ENCODE measurements around the gene APOC3. TPM values are rescaled to one million over a fixed set of nuclear protein-coding genes. Genes with fewer than 3 reads are reported as not detected.

The APOC3 gene
- total RNA-seq, 4 donors from 2014 or later, result not detected

GRCh38 chr11:116870054-116870453, 40.3 kb downstream of the APOC3 start:
- H3K27me3 ChIP-seq, result no peaks in the 10 kb centered on the region
- WGBS, 2 donors, result 72 to 92% methylated on average over 3 of the region's 3 CpGs
- H3K4me1 ChIP-seq, result peaks cover 4 to 15% of the 10 kb centered on the region in 2 donors
- H3K27ac ChIP-seq, result no peak overlapping the region
- no peaks in the 10 kb centered on the region for H3K9me3 ChIP-seq
- intact Hi-C loops (cut with DNase I), result no loop called here
- H3K4me3 ChIP-seq (replicated peaks in 1 of 3), result no peak overlapping the region
- no peak for DNase-seq
- TF ChIP-seq POLR2A (IDR thresholded peaks at IDR 0.05) (no peak), CTCF (IDR thresholded peaks at IDR 0.05) (no peak)
- peaks cover 44 to 56% of the 10 kb centered on the region in 2 donors for H3K36me3 ChIP-seq

- Histone ChIP-seq H3K4me1 (peaks cover 4 to 15% of the 10 kb centered on the region in 2 donors), H3K27me3 (no peaks in the 10 kb centered on the region), H3K9me3 (no peaks in the 10 kb centered on the region), H3K27ac (peak overlapping the region in 1 of 3 donors; percentile 8), H3K36me3 (peaks cover 45 to 51% of the 10 kb centered on the region in 2 donors), H3K4me3 (replicated peaks in 1 of 3) (no peak overlapping the region)
- WGBS, 2 donors, result 66 to 77% methylated on average over 3 of the region's 3 CpGs
- intact Hi-C loops (cut with DNase I), result no loop called here
- DNase-seq, result no peak
- TF ChIP-seq CTCF (IDR thresholded peaks at IDR 0.05) (no peak), POLR2A (IDR thresholded peaks at IDR 0.05) (no peak)
Observed at GRCh38 chr11:116871248-116871647, 41.5 kb downstream of the APOC3 start.

- intact Hi-C loops (cut with DNase I), result no loop called here
- Histone ChIP-seq H3K4me3 (replicated peaks in 1 of 3) (no peak overlapping the region), H3K36me3 (peaks cover 26 to 33% of the 10 kb centered on the region in 2 donors), H3K27me3 (no peaks in the 10 kb centered on the region), H3K9me3 (no peaks in the 10 kb centered on the region), H3K27ac (peak overlapping the region in 2 of 3 donors; percentile 12 to 39), H3K4me1 (peaks cover 4 to 15% of the 10 kb centered on the region in 2 donors)
- TF ChIP-seq POLR2A (IDR thresholded peaks at IDR 0.05) (no peak), CTCF (IDR thresholded peaks at IDR 0.05) (no peak)
- no peak for DNase-seq
- WGBS, 2 donors, result 94 to 97% methylated on average over 11 of the region's 11 CpGs
Observed at GRCh38 chr11:116873381-116873780, 43.7 kb downstream of the APOC3 start.

GRCh38 chr11:116874251-116874650, 44.5 kb downstream of the APOC3 start:
- Histone ChIP-seq H3K4me3 (replicated peaks in 1 of 3) (no peak overlapping the region), H3K36me3 (peaks cover 23 to 26% of the 10 kb centered on the region in 2 donors), H3K27me3 (no peaks in the 10 kb centered on the region), H3K27ac (peak overlapping the region in 1 of 3 donors; percentile 24), H3K9me3 (no peaks in the 10 kb centered on the region), H3K4me1 (peaks cover 4 to 15% of the 10 kb centered on the region in 2 donors)
- intact Hi-C loops (cut with DNase I), result no loop called here
- 55 to 70% methylated on average over 2 of the region's 2 CpGs for WGBS, 2 donors
- peak; percentile 50 to 58 for DNase-seq
- no peak for TF ChIP-seq POLR2A (IDR thresholded peaks at IDR 0.05)
- no peak for TF ChIP-seq CTCF (IDR thresholded peaks at IDR 0.05)

- 95 to 97% methylated on average over 7 of the region's 7 CpGs for WGBS, 2 donors
- H3K9me3 ChIP-seq, result no peaks in the 10 kb centered on the region
- no peak overlapping the region for H3K4me3 ChIP-seq (replicated peaks in 1 of 3)
- no peak for TF ChIP-seq CTCF (IDR thresholded peaks at IDR 0.05)
- no peak for TF ChIP-seq POLR2A (IDR thresholded peaks at IDR 0.05)
- intact Hi-C loops (cut with DNase I), result loop anchor here (5.0 kb wide), 1 partner anchor 352 kb away; no protein-coding TSS in a partner anchor
- peak overlapping the region in 1 of 3 donors; percentile 24 for H3K27ac ChIP-seq
- H3K36me3 ChIP-seq, result peaks cover 17 to 18% of the 10 kb centered on the region in 2 donors
- no peaks in the 10 kb centered on the region for H3K27me3 ChIP-seq
- no peak for DNase-seq
- peaks cover 7 to 15% of the 10 kb centered on the region in 2 donors for H3K4me1 ChIP-seq
Observed at GRCh38 chr11:116875194-116875593, 45.5 kb downstream of the APOC3 start.

Measured in thyroid gland (tissue), 4 donors.